ENCODE results near the gene CHAF1B. TPM values are rescaled to one million over a fixed set of nuclear protein-coding genes. Genes with fewer than 3 reads are reported as not detected.

Gene CHAF1B
- total RNA-seq, 3 donors from 2014 or later: 1.4 to 4.7 (median 1.5) TPM

- no peak for ATAC-seq
- no peak overlapping the region for H3K4me3 ChIP-seq
- H3K4me1 ChIP-seq (ENCODE audit: low read depth): no peaks in the 10 kb centered on the region
- intact Hi-C loops (cut with DNase I, micrococcal nuclease): no loop called here
- no peak for TF ChIP-seq CTCF (IDR thresholded peaks at IDR 0.05)
- no peaks in the 10 kb centered on the region for H3K36me3 ChIP-seq (ENCODE audit: low read depth)
- no peaks in the 10 kb centered on the region for H3K9me3 ChIP-seq
- DNase-seq: no peak
Observed at GRCh38 chr21:36437745-36438128, 52.5 kb downstream of the CHAF1B start.

GRCh38 chr21:36441715-36442114 is 56.5 kb downstream of the CHAF1B start:
- ATAC-seq (peak; percentile 35), DNase-seq (no peak)
- intact Hi-C loops (cut with DNase I, micrococcal nuclease): no loop called here
- Histone ChIP-seq H3K4me3 (no peak overlapping the region), H3K36me3 (ENCODE audit: low read depth) (no peaks in the 10 kb centered on the region), H3K4me1 (ENCODE audit: low read depth) (no peaks in the 10 kb centered on the region), H3K9me3 (no peaks in the 10 kb centered on the region)
- TF ChIP-seq CTCF (IDR thresholded peaks at IDR 0.05): no peak

GRCh38 chr21:36446301-36446700 is 61.1 kb downstream of the CHAF1B start:
- no peaks in the 10 kb centered on the region for H3K4me1 ChIP-seq (ENCODE audit: low read depth)
- TF ChIP-seq CTCF (IDR thresholded peaks at IDR 0.05): no peak
- ATAC-seq (no peak), DNase-seq (no peak)
- intact Hi-C loops (cut with DNase I, micrococcal nuclease): no loop called here
- no peaks in the 10 kb centered on the region for H3K36me3 ChIP-seq (ENCODE audit: low read depth)
- no peaks in the 10 kb centered on the region for H3K9me3 ChIP-seq
- H3K4me3 ChIP-seq: no peak overlapping the region

- no peaks in the 10 kb centered on the region for H3K4me1 ChIP-seq (ENCODE audit: low read depth)
- ATAC-seq: no peak
- no peaks in the 10 kb centered on the region for H3K36me3 ChIP-seq (ENCODE audit: low read depth)
- intact Hi-C loops (cut with DNase I, micrococcal nuclease): no loop called here
- no peak for TF ChIP-seq CTCF (IDR thresholded peaks at IDR 0.05)
- no peak for DNase-seq
- H3K9me3 ChIP-seq: no peaks in the 10 kb centered on the region
- no peak overlapping the region for H3K4me3 ChIP-seq
Observed at GRCh38 chr21:36450511-36450910, 65.3 kb downstream of the CHAF1B start.

GRCh38 chr21:36451506-36451905 is 66.3 kb downstream of the CHAF1B start:
- intact Hi-C loops (cut with DNase I, micrococcal nuclease): no loop called here
- H3K36me3 ChIP-seq (ENCODE audit: low read depth): no peaks in the 10 kb centered on the region
- ATAC-seq (no peak), DNase-seq (no peak)
- TF ChIP-seq CTCF (IDR thresholded peaks at IDR 0.05): no peak
- H3K4me3 ChIP-seq: no peak overlapping the region
- H3K9me3 ChIP-seq: no peaks in the 10 kb centered on the region
- no peaks in the 10 kb centered on the region for H3K4me1 ChIP-seq (ENCODE audit: low read depth)

GRCh38 chr21:36452281-36452825 is 67.2 kb downstream of the CHAF1B start:
- Histone ChIP-seq H3K4me1 (ENCODE audit: low read depth) (no peaks in the 10 kb centered on the region), H3K36me3 (ENCODE audit: low read depth) (no peaks in the 10 kb centered on the region), H3K4me3 (no peak overlapping the region), H3K9me3 (no peaks in the 10 kb centered on the region)
- no peak for ATAC-seq
- intact Hi-C loops (cut with DNase I, micrococcal nuclease): no loop called here
- no peak for DNase-seq
- no peak for TF ChIP-seq CTCF (IDR thresholded peaks at IDR 0.05)
